Chondrocyte (in vitro differentiated cells): ENCODE data around the gene PALLD. TPM values are rescaled to one million over a fixed set of nuclear protein-coding genes. Genes with fewer than 3 reads are reported as not detected.

Source experiments
- DNase-seq: peaks from one replicate; pipeline ENCODE4 v3.0.0; 2021; ENCODE audit warnings: mixed read lengths, low spot score
- H3K27ac Mint-ChIP-seq: one replicate; pipeline ENCODE4 v1.8.0; 2021; ENCODE audit warnings: mild to moderate bottlenecking, moderate library complexity, mixed read lengths; ENCODE audit not compliant: unreplicated experiment
- H3K27me3 Mint-ChIP-seq: 2 replicates; pipeline ENCODE4 v1.8.0; 2021; ENCODE audit warnings: low read depth, mixed read lengths
- H3K36me3 Mint-ChIP-seq: 2 replicates; pipeline ENCODE4 v1.8.0; 2021; ENCODE audit warnings: low read depth, mixed read lengths
- H3K4me1 Mint-ChIP-seq: 2 replicates; pipeline ENCODE4 v1.8.0; 2021; ENCODE audit warnings: low read depth, mild to moderate bottlenecking, mixed read lengths
- H3K4me3 Mint-ChIP-seq: one replicate; pipeline ENCODE4 v1.8.0; 2021; ENCODE audit warnings: mild to moderate bottlenecking, moderate library complexity, mixed read lengths; ENCODE audit not compliant: unreplicated experiment
- H3K9me3 Mint-ChIP-seq: 2 replicates; pipeline ENCODE4 v1.8.0; 2021; ENCODE audit warnings: low read depth, mixed read lengths
- total RNA-seq: library from RNA; stranded (reverse); gene quantifications from 3 replicates; pipeline ENCODE4 v1.2.1, GENCODE V29; 2021
- TF ChIP-seq, protein P1 (sequence below): fragments of 200-600 bp; sonication (generic); IDR thresholded peaks from 2 replicates; pipeline ENCODE4 v1.5.0; 2021; ENCODE audit warnings: antibody characterized with exemption, mild to moderate bottlenecking, moderate library complexity

The PALLD gene
- total RNA-seq, 1 donor from 2014 or later: 900 TPM

DNA sequence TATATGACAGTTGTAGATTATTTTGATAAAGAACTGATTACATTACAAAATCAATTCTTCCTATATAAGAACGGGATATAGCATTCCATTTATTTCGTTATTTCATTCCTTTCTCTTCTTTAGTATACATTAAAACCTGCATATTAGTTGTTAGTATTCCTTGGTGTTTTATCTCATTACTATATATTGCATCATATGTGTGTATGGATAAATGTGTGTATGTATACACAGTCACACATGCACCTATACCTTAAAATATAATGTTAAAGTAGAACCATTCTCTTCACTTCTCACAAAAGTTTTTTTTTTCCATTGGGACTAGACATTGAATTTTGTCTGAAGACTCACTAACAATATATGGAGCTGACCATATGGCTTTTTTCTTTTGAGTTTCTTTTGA, 5.3 kb upstream of the PALLD start:
- H3K36me3 Mint-ChIP-seq: no peaks in the 10 kb centered on the region
- H3K4me1 Mint-ChIP-seq: peaks cover 18% of the 10 kb centered on the region
- no peaks in the 10 kb centered on the region for H3K9me3 Mint-ChIP-seq
- H3K27me3 Mint-ChIP-seq: no peaks in the 10 kb centered on the region
- TF ChIP-seq, protein P1, sequence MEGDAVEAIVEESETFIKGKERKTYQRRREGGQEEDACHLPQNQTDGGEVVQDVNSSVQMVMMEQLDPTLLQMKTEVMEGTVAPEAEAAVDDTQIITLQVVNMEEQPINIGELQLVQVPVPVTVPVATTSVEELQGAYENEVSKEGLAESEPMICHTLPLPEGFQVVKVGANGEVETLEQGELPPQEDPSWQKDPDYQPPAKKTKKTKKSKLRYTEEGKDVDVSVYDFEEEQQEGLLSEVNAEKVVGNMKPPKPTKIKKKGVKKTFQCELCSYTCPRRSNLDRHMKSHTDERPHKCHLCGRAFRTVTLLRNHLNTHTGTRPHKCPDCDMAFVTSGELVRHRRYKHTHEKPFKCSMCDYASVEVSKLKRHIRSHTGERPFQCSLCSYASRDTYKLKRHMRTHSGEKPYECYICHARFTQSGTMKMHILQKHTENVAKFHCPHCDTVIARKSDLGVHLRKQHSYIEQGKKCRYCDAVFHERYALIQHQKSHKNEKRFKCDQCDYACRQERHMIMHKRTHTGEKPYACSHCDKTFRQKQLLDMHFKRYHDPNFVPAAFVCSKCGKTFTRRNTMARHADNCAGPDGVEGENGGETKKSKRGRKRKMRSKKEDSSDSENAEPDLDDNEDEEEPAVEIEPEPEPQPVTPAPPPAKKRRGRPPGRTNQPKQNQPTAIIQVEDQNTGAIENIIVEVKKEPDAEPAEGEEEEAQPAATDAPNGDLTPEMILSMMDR: no peak
- DNase-seq: no peak
- no peak overlapping the region for H3K4me3 Mint-ChIP-seq
- no peak overlapping the region for H3K27ac Mint-ChIP-seq

DNA sequence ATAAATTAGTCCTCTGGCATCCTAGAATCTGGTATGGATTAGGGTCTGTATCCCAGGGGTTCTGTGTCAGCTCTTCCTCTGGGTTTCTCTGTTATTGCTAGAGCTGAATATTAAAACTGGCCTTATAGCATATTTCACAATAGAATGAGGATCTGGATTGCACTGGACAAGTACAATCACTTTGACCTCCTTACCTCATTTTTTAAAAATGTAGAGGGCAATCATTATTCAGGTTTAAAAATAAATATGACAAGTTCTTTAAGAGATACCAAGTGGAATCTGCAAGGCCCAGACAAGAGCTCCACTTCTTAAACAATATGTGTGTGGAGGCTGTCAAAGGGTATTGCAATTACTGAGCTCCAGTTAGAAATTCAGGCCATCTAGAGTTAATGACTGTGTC, 1.4 kb downstream of the PALLD start:
- Mint-ChIP-seq H3K4me1 (peaks cover 31% of the 10 kb centered on the region), H3K27ac (peak overlapping the region; percentile 71)

DNA sequence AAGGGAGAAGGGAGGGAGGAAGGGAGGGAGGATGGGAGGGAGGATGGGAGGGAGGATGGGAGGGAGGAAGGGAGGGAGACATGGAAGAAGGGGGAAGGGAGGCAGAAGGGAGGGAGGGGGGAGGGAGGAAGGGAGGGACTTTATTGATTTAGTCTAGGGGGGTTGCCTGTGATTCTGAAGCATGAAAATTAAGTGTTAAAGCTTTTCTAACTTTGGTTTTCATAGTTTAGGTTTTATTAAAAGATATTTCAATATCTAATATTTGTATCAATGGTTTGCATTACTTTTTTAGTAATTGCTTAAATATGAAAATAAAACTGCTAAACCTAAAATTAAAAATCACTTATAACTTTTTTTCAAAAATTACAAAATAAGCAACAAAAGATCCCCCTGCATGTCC, 2.4 kb downstream of the PALLD start:
- TF ChIP-seq, protein P1: no peak
- Mint-ChIP-seq H3K4me3 (no peak overlapping the region), H3K4me1 (peaks cover 31% of the 10 kb centered on the region), H3K36me3 (no peaks in the 10 kb centered on the region), H3K9me3 (no peaks in the 10 kb centered on the region), H3K27me3 (no peaks in the 10 kb centered on the region), H3K27ac (no peak overlapping the region)
- no peak for DNase-seq

More for the DNA sequence above, 1.4 kb downstream of the PALLD start:
- Mint-ChIP-seq H3K27me3 (no peaks in the 10 kb centered on the region), H3K36me3 (no peaks in the 10 kb centered on the region), H3K4me3 (peak overlapping the region; percentile 54), H3K9me3 (no peaks in the 10 kb centered on the region)
- DNase-seq: no peak
- TF ChIP-seq, protein P1: no peak

DNA sequence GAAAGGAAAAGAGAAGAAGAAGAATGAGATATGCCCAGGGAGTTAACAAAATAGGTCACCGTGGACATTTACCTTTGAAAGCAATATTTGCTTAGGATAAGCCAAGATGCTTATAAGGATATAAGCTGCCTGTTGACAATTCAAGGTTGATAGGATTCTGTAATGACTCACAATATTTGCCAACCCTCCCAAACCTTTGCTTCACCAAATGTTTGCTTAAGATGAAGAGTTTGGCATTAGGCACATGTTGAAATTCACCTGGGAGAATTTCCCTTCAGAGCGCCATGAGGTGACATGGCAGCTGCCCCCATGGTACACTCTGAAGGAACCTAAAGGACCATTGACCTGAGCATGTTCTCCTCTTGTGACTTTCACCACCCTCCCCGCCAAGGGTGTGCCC, 4.6 kb downstream of the PALLD start:
- TF ChIP-seq, protein P1: no peak
- peaks cover 29% of the 10 kb centered on the region for H3K4me1 Mint-ChIP-seq
- no peaks in the 10 kb centered on the region for H3K36me3 Mint-ChIP-seq
- H3K4me3 Mint-ChIP-seq: no peak overlapping the region
- H3K27ac Mint-ChIP-seq: no peak overlapping the region
- no peak for DNase-seq
- no peaks in the 10 kb centered on the region for H3K27me3 Mint-ChIP-seq
- no peaks in the 10 kb centered on the region for H3K9me3 Mint-ChIP-seq

DNA sequence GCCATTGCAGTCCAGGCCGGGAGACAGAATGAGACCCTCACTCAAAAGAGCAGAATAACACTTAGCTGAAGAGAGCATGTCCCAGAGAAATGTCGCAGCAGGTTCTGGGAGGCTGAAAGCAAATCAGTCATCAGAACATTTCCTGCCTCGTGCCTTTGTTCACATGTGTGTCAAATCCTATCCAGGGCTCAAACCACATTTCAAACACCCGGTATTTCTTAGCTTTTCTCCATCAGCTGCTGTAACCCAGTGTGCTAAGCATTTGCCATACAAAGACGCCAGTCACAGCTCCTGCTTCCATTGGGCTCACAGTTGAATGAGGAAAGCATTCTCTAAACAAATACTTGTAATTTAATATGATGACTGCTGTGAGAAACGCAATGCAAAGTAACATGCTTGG, 6.0 kb downstream of the PALLD start:
- TF ChIP-seq, protein P1: no peak
- DNase-seq: no peak

More for the DNA sequence above, 6.0 kb downstream of the PALLD start:
- Mint-ChIP-seq H3K27me3 (no peaks in the 10 kb centered on the region), H3K4me3 (no peak overlapping the region), H3K36me3 (no peaks in the 10 kb centered on the region), H3K4me1 (peaks cover 16% of the 10 kb centered on the region), H3K27ac (no peak overlapping the region), H3K9me3 (no peaks in the 10 kb centered on the region)
